Dermis microvascular lymphatic vessel endothelial cell (primary cell): ENCODE results near the gene PCSK5. TPM values are rescaled to one million over a fixed set of nuclear protein-coding genes. Genes with fewer than 3 reads are reported as not detected.
"Not testable (repeated sequence)": the region's sequence is repeated elsewhere in the genome, so short reads cannot be mapped to it uniquely, and the experiment has no call there.

Experiments used
- DNase-seq, 2 donors: peaks; one replicate each; pipeline versions ENCODE4 v3.0.0 to v3.0.0-alpha.2; 2010; ENCODE audit warnings: low read depth in 2 of 2
- total RNA-seq: library from RNA; depleted of rRNA; stranded (reverse); fragments of >200 nt; gene quantifications from 2 replicates; pipeline ENCODE4 v1.2.1, GENCODE V29; 2014

PCSK5 gene
- total RNA-seq, 1 donor from 2014 or later, result 1.0 TPM

- no peak for DNase-seq
These were observed 72.2 kb downstream of the PCSK5 start for GRCh38 chr9:75962662-75963036.

DNA sequence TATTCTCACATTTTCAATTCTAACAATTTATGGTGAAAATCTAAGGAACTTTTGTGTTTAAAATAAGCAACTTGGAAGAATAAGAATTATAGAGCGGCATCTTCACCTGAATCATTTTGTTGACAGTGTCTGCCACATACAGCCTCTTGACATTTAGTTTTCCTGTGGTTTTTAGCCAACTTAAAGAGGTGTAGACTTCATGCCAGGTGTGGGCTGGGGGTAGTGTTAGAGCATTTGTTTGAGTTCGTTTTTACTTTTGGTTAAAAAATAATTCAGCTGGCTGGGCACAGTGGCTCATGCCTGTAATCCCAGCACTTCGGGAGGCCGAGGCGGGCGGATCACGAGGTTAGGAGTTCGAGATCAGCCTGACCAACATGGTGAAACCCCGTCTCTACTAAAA is 72.8 kb downstream of the PCSK5 start:
- DNase-seq, result not testable (repeated sequence)

- no peak for DNase-seq
These were observed 74.0 kb downstream of the PCSK5 start for GRCh38 chr9:75964427-75964826.

GRCh38 chr9:75965231-75965630 is 74.8 kb downstream of the PCSK5 start:
- no peak for DNase-seq

DNA sequence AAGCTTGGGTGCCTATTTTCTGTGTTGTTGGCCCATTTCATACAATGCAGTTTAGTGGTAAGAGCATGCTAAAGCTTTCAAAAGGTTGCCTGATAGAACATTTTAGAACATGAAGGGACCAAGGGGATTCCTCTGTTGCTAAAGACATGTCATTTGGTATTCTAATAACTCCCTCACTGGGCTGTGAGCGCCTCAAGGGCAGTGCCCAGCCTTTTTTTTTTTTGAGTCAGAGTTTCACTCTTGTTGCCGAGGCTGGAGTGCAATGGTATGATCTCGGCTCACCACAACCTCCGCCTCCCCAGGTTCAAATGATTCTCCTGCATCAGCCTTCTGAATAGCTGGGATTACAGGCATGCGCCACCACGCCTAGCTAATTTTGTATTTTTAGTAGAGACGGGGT is 77.1 kb downstream of the PCSK5 start:
- DNase-seq, result no peak

DNA sequence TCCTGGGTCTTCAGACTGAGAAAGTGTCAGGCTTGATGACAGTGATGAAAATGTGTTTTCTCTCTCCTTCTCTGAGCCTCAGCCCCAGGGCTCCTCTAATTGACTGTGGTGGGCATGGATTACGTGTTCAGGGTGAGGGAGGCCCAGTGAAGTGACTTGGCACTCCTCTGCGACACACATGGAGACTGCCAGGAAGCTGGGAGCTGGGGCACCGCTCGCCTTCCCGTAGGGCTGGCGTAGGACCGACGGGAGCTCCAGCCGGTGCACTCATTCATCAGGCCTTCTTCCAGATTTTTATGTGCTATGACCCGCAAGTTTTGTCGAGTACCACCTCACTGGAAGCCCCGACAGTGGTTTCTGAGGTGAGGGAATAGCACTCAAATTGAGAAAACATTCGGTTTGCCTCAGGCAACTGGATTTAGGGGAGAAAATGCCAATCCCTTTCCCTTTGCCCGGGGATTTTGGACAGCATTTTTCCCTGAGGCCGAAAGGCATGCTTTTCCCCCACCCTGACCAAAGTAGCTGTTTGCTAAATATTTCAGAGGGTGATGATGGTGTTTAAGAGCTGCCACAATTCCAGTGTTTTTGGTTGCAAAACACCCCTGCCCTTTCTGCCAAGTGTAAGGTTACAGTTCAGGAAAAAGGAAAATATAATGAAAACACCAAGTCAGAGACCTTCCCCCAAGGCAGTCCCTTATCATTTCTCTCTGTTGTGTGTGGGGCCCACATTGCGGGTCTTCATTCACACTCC is 83.7 kb downstream of the PCSK5 start:
- DNase-seq, result no peak

GRCh38 chr9:75975071-75975470 is 84.6 kb downstream of the PCSK5 start:
- DNase-seq, result no peak

- DNase-seq, result no peak
These were observed 86.1 kb downstream of the PCSK5 start for GRCh38 chr9:75976549-75976948.

DNA sequence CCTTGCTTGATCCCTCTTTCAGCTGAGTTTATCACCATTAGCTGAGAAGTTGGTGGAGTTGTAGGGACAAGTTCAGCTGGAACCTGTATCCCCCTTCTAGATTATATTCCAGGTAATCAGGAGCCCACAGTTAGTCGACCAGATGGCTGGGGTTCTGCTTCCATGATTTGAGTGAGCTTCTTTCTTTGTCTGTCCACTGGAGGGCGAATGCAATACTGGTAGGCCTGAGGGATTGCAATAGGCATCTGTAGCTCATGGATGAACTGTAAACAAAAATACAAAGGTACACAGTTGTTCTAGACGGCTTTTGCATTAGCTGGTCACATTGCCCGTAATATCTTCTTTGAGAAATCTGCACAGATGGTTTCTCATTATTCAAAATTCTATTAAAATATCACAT is 88.9 kb downstream of the PCSK5 start:
- DNase-seq, result peak in 1 of 2 donors; percentile 1

DNA sequence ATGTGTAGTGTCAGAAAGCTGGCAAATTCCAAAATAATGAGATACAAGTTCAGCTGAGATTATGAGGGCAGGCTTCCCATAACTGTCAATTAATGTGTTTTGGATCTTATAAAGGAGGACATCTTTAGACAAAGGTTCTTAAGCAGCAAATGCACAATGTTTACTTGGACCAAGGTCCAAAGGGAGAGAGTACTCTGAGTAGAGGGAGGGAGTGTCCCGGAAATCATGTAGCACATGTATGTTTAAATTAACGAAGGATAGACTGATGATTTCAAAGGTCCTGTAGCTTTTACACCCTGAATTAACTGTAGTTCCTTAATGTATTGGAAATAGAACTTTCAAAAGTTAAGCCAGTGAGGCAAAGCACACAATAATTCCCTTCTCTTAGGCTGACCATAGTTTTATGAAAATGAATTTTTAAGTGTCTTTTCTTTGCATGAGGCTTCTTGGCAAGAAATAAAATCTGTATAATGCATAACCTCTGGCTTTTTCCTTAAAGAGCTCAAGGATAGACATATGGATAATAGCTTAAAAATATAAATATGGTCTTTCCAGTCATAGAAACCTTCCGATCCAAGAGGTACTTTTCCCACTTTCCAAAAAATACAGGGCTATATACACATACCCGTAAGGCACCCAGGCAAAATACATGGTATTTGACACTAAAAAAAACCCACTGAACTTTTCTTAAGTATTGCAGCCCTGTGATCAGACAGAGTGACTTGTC is 93.0 kb downstream of the PCSK5 start:
- no peak for DNase-seq

GRCh38 chr9:75985515-75985914 is 95.0 kb downstream of the PCSK5 start:
- DNase-seq, result no peak

- DNase-seq, result no peak
These were observed 98.2 kb downstream of the PCSK5 start for GRCh38 chr9:75988663-75989062.

- DNase-seq, result no peak
These were observed 99.7 kb downstream of the PCSK5 start for GRCh38 chr9:75990156-75990555.

DNA sequence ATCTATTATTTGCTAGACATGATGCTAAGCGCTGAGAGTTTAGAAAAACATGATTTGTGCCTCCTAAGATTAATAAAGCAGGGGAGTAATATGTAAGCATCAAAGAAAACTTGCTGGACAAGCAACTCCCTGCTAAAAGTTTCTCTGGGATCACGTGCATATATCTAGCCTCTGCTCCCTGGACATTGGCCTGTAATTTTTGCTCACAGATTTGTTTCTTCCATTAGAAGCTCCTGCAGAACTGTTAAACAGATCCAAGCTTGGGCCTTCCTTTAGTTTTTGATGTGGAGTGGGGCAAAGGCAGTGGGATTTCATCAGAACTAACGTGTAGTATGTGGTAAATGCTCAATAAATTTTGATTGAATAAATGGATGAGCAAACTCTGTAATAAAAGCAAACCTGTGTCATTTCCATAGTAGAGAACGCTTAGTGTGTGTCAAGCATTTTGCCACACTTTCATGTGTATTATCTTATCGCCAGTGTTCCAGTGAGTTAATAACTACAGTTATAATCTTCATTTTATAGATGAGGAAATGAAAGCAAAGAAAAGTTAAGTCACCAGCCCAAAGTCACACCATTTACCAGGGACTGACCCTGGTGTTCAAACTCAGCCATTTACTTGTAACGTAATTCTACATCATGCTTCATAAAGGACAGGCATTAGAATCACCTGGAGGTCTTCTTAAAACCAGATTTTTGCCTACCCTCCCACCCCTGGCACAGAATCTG is 100.3 kb downstream of the PCSK5 start:
- no peak for DNase-seq

DNA sequence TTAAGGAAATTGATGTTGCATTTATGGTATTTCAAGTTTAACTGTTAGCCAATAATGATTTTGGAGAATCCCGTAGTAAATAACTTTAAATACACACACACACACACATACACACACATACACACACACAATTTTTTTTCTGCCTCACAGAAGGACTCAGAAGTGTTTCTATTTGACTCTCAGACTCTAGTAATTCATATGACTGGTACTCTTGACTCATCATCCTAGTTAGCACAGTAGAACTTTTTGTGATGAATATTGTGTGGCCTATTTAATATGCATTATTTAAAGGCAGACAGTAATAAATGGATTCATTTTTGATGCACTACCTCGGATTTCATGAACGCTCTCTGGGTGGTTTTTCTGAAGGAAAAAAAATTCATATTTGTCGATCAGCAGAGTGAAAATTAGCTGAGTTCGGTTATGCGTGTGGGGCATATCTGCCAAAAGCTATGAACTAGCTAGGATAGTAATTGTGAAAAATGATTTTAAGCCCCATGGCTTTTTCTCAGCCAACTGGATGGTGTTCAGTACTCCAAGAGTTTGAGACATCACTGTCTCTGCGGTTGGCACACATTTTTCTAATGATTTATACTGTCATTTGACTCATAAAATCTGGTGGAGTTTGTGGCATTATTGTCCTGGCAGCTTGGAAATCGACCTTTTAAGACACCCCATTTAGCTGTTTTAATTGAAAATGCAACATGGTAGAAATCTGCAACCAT is 102.2 kb downstream of the PCSK5 start:
- DNase-seq, result no peak

- DNase-seq, result peak in 1 of 2 donors; percentile 17
These were observed 103.0 kb downstream of the PCSK5 start for GRCh38 chr9:75993434-75993833.

DNA sequence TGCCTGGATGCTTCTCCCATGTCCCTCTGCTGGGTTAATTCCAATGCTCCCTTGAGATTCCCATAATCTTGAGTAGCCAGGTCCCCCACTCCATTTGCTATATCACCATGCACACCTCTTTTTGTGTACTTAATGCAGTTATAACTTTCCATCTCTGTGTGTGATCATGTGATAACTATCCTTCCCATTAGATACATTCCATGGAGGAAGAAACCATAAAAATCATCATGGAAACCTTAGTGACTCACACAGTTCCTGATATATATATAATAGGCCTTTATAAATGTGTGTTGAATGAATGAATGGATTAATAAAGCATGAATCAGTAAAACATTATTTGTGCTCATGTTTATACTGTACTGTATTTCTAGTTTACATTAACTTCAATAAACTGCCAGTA is 104.6 kb downstream of the PCSK5 start:
- DNase-seq, result no peak

GRCh38 chr9:75996726-75997125 is 106.3 kb downstream of the PCSK5 start:
- DNase-seq, result no peak

- DNase-seq, result no peak
These were observed 106.7 kb downstream of the PCSK5 start for GRCh38 chr9:75997206-75997605.

DNA sequence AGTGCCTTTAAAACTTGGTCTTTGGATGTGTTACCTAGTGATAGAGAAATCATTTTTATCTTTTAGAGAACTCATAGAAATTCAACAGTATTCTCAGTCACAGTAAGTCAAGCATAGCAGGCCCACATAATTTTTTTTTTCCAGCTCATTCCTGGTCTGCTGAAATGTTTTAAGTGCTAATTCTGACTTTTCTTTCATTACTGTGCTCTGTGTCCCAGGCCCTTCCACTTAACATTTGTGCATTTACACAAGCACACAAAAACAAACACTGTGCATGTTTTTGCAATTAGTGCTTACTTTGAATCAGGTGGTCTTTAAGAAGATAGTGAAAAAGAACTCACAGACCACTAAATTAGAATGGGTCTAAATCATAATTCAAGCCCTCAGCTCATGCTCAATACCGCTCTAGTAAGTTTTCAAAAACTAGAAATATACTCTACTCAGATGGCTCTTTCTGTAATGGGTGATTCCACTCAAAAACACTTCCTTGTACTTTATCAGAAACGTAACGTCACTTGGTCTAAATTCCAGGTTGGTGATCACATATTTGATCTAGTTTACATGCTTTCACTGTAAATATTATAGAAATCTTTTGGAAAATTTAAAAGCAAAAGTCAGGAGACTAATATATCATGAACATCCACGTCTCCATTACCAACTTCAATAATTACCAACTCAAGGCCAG is 107.8 kb downstream of the PCSK5 start:
- no peak for DNase-seq

DNA sequence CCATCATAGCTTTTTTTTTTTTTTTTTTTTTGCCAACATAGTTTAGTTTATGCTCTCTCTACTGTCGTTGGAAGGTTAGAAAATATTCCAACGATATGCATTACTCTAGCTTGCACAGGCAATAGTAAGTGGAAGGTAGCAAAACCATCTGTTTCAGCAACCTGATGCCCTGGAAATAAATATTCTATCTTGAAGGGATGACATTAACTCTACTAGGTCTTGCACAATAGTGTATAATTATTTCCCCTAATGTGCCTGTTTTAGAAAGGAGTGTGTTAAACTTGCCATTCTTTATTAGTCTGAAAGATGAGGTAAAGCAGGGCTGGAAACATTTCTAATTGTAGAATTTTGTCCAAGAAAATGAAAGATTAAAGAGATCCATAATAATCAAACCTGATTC is 111.0 kb downstream of the PCSK5 start:
- DNase-seq, result no peak
